Activated naive CD8-positive, alpha-beta T cell treated with anti-CD3 and anti-CD28 coated beads, Interleukin-2, amount 10 ng/mL, durations not matched to agents 7 days and 5 days (primary cell): ENCODE data around the gene FAM3C. TPM values are rescaled to one million over a fixed set of nuclear protein-coding genes. Genes with fewer than 3 reads are reported as not detected.
"Not testable (repeated sequence)": the region's sequence is repeated elsewhere in the genome, so short reads cannot be mapped to it uniquely, and the experiment has no call there.

ENCODE experiments used
- ATAC-seq: fragments of 150-1000 bp; cut with Tn5 transposase; one replicate; pipeline ENCODE4 v1.10.0; 2021; ENCODE audit warnings: low read depth, moderate library complexity
- POLR2A ChIA-PET: fragments of 350-600 bp; sonication (Branson Sonifier 250); formaldehyde crosslinking; loops from one replicate; lab custom pipeline; 2021; ENCODE audit warnings: antibody characterized with exemption; lab: Charles Lee
- DNase-seq: peaks from one replicate; pipeline ENCODE4 v3.0.0; 2021
- H3K27ac Mint-ChIP-seq: one replicate; pipeline ENCODE4 v1.8.0; 2022; ENCODE audit warnings: mild to moderate bottlenecking, mixed read lengths
- H3K27me3 Mint-ChIP-seq: one replicate; pipeline ENCODE4 v1.8.0; 2022; ENCODE audit warnings: mild to moderate bottlenecking, moderate library complexity, mixed read lengths
- H3K36me3 Mint-ChIP-seq: one replicate; pipeline ENCODE4 v1.8.0; 2021; ENCODE audit warnings: mild to moderate bottlenecking, mixed read lengths
- H3K4me1 Mint-ChIP-seq: one replicate; pipeline ENCODE4 v1.8.0; 2021; ENCODE audit warnings: mixed read lengths
- H3K4me3 Mint-ChIP-seq: one replicate; pipeline ENCODE4 v1.8.0; 2022; ENCODE audit warnings: mild to moderate bottlenecking, moderate library complexity, mixed read lengths
- H3K9me3 Mint-ChIP-seq: one replicate; pipeline ENCODE4 v1.8.0; 2021; ENCODE audit warnings: mixed read lengths
- total RNA-seq, 2 experiments: library from RNA; stranded (reverse); gene quantifications; one replicate each; pipeline ENCODE4 v1.2.3, GENCODE V29; 2021

FAM3C gene
- total RNA-seq, 2 experiments from 2014 or later: 21.4 to 21.8 TPM

DNA sequence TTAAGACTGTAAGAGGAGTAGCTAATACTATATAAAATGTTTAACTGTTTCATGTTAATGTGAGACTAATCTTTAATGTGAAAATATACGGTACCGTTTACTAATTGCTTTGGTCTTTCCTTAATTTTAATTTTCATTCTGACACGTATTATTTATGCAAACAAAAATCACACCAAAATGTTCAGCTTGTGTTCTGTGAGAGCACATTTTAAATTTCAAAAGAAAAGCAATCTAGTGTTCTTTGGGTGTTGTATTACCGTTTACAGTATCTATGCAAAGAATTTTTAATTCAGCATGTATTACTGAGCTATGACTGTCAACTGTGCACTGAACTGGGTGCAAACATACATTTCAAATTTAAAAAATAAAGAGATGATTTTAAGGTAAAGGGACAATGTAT, 65.1 kb downstream of the FAM3C start:
- Mint-ChIP-seq H3K27me3 (peaks cover 70% of the 10 kb centered on the region), H3K4me3 (no peak overlapping the region), H3K9me3 (no peaks in the 10 kb centered on the region), H3K4me1 (peaks cover 10% of the 10 kb centered on the region), H3K36me3 (no peaks in the 10 kb centered on the region), H3K27ac (no peak overlapping the region)
- POLR2A ChIA-PET: no interaction called here
- DNase-seq (no peak), ATAC-seq (no peak)

DNA sequence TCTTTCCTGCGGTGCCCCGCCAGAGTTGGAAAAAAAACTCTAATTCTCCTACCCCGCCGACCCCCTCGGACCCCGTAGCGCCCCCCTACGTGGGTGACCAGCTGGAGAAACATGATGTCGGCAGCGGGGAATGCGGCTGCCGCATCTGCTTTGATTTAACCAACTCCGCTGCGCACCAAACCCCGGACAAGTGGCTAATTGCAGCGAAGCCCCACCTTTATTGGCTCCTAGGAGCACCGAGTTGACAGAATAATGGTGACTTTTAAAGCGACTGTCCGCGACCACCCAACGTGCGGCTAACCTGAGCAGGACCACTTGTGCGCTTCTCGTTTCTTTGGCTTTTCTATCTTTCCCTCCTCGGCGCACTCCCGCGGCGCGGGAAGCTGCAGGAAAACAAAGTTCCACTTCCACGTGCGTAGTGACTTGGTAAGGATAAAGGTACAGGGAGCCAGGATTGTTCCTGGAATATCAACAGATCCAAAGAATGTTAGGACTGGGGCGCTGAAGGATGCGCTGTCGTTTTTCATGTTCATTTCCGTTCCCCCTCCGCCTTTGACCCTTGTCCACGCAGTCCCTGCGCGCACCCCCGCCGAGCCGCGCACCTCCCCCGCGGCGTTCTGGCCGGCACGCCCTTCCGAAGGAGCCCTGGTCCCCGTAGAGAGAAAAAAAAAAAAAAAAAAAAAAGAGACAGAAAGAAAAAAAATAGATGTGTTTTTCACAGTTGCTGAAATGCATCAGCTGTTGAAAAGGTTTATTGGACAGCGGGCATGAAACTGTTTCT, 65.9 kb downstream of the FAM3C start:
- POLR2A ChIA-PET: no interaction called here
- H3K4me1 Mint-ChIP-seq: peaks cover 10% of the 10 kb centered on the region
- peaks cover 69% of the 10 kb centered on the region for H3K27me3 Mint-ChIP-seq
- no peaks in the 10 kb centered on the region for H3K36me3 Mint-ChIP-seq
- DNase-seq: no peak
- no peak overlapping the region for H3K27ac Mint-ChIP-seq
- peak overlapping the region; percentile 61 for H3K4me3 Mint-ChIP-seq
- ATAC-seq: peak; percentile 39
- no peaks in the 10 kb centered on the region for H3K9me3 Mint-ChIP-seq

DNA sequence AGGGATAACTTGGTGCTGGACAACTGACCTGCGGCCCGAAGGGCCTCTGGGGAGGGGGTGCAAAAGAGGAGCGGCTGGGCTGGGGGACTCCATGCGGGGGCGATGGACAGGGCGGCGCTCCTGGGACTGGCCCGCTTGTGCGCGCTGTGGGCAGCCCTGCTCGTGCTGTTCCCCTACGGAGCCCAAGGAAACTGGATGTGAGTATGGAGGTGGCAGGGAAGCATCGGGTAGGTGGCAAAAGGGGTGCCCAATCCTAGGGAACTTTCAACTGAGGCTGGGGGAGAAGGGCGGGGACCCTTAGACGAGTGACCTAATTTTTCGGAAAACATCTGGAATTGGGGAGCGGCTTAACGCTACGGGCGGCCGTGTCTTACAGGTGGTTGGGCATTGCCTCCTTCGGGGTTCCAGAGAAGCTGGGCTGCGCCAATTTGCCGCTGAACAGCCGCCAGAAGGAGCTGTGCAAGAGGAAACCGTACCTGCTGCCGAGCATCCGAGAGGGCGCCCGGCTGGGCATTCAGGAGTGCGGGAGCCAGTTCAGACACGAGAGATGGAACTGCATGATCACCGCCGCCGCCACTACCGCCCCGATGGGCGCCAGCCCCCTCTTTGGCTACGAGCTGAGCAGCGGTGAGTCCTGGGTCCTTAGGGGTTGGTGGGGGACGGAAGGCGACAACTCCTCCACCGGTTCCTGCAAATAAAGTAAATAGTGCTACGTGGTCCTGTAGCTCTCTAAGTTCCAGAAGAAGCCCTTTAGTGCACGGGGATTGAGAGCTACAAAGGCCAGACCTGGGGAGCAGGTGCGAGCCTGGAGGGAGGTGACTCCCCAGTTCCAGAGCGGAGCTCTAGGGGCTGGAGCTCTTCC, 66.7 kb downstream of the FAM3C start:
- peaks cover 10% of the 10 kb centered on the region for H3K4me1 Mint-ChIP-seq
- POLR2A ChIA-PET: no interaction called here
- peak overlapping the region; percentile 61 for H3K4me3 Mint-ChIP-seq
- no peak overlapping the region for H3K27ac Mint-ChIP-seq
- H3K27me3 Mint-ChIP-seq: peaks cover 67% of the 10 kb centered on the region
- ATAC-seq: peak; percentile 58
- H3K9me3 Mint-ChIP-seq: no peaks in the 10 kb centered on the region
- no peaks in the 10 kb centered on the region for H3K36me3 Mint-ChIP-seq
- peak; percentile 40 for DNase-seq

DNA sequence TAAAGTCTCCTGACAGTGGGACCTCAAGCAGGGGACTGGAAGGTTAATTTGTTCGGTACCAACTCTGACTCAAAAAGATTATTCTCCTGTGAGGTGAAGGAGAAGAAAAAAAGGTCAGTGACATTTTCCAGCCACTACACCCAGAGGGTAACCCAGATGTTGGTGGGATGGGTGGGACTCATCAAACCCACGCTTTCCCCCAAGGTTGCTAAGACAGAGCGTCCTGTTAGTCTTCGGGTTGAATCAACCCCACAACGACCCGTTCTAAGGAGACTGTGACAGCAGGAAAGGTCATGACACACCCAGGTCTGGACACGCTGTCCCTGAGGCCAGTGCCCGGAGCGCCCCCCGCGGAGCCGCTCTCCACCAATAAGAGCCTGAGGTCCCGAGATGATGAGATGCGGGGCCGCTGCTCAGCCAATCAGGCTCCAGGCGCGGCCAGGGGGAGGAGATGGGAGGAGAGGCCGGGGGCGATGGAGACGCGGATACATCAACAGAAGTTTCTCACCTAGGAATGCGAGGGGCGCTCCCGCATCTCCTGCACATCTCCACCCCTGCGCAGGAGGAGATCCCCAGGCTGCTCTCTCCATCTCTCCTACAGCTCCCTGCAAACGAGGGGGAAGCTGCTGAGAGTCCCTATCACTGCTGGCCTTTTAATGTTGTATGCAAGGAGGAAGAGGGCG, 67.5 kb downstream of the FAM3C start, which contains the start of gene WNT16:
WNT16 (plus strand) TSS at position 493 of the 683 bp plus-strand sequence. CDS start 293 bp downstream, outside the sequence.
- Mint-ChIP-seq H3K4me1 (peaks cover 10% of the 10 kb centered on the region), H3K4me3 (peak within 1 kb of the TSS; percentile 61), H3K27me3 (peaks cover 69% of the 10 kb centered on the region), H3K36me3 (no peaks in the 10 kb centered on the region), H3K9me3 (no peaks in the 10 kb centered on the region), H3K27ac (no peak within 1 kb of the TSS)
- POLR2A ChIA-PET: no interaction called here
- DNase-seq: no peak
- no peak for ATAC-seq

DNA sequence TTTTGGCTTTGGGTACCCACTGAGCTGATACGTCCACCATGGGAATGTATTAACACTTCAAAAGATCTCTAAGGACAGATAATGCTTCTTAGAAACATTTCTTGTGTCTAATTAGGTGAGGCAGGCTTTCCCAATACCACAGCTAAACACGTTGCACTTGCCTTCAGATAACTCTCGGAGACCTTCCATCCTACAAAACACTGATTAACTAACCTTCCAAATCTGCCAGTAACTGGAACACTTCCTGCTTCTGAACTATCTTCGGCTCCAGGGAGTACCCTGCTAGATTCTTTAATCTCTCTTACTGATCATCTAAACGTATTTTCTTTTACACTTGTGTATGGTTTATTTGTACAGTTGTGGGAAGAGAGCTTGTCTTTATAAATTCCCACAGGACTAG, 68.4 kb downstream of the FAM3C start:
- POLR2A ChIA-PET: no interaction called here

DNA sequence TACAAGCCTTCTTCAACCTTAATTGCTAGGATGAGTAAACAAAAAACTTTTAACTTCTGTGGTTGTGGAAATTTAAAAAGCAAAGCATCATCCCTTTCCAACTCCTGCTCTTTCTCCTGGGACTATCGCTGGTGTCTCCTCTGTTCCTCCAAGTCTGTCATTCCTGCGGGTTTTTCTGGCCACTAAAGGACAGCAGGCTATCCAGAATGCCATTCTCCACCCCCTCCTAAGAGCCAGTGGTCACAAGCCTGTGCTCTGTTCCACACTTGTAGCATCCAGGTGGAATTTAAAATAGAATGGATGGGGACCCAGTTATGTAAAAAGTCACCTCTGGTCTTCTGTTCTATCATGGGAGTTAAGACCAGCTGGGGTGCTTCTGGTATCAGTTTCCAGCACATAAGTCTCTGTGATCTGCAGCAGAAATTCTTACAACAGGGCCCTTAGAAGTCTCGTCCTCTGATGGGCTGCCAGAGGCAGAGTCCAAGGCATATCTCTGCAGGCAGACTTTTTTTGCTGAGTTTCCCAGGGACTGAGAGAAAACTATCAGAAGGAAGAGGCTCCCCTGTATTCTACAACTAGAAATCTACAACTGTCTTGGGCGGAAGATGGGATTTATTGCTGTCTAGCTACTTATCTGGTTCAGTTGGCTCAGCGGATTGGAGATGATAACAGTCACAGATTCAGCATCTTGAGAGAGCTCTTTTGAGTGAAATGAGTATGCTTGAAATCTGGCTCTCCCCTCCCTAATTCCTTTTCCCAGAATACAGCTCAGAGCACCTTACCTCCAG, 72.4 kb downstream of the FAM3C start:
- Mint-ChIP-seq H3K4me1 (no peaks in the 10 kb centered on the region), H3K27me3 (peaks cover 36% of the 10 kb centered on the region), H3K9me3 (no peaks in the 10 kb centered on the region), H3K27ac (no peak overlapping the region), H3K4me3 (no peak overlapping the region), H3K36me3 (no peaks in the 10 kb centered on the region)
- no peak for DNase-seq
- ATAC-seq: no peak
- POLR2A ChIA-PET: no interaction called here

More for the DNA sequence above, 68.4 kb downstream of the FAM3C start:
- peaks cover 10% of the 10 kb centered on the region for H3K4me1 Mint-ChIP-seq
- ATAC-seq (no peak), DNase-seq (no peak)
- H3K27me3 Mint-ChIP-seq: peaks cover 72% of the 10 kb centered on the region
- H3K4me3 Mint-ChIP-seq: no peak overlapping the region
- H3K27ac Mint-ChIP-seq: no peak overlapping the region
- no peaks in the 10 kb centered on the region for H3K9me3 Mint-ChIP-seq
- H3K36me3 Mint-ChIP-seq: no peaks in the 10 kb centered on the region

DNA sequence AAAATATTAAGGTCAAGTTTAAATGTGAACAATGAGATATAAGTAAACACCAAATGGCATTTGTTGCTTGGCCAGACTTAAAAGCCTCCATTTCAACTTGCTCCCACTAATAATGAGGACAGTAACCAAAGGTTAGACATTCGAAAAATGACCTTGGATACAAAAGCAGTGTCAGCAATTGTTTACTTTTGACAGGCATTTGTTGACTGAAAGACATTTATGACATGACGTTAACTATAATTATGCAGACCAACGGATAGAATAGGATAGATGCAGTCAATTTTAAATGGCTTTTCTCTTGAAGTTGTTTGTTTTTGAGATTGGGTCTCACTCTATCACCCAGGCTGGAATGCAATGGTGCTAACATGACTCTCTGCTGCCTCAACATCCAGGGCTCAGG, 73.6 kb downstream of the FAM3C start:
- DNase-seq: no peak
- no peak for ATAC-seq
- POLR2A ChIA-PET: no interaction called here
- Mint-ChIP-seq H3K9me3 (no peaks in the 10 kb centered on the region), H3K27me3 (peaks cover 23% of the 10 kb centered on the region), H3K36me3 (no peaks in the 10 kb centered on the region), H3K4me3 (no peak overlapping the region), H3K27ac (no peak overlapping the region), H3K4me1 (no peaks in the 10 kb centered on the region)

DNA sequence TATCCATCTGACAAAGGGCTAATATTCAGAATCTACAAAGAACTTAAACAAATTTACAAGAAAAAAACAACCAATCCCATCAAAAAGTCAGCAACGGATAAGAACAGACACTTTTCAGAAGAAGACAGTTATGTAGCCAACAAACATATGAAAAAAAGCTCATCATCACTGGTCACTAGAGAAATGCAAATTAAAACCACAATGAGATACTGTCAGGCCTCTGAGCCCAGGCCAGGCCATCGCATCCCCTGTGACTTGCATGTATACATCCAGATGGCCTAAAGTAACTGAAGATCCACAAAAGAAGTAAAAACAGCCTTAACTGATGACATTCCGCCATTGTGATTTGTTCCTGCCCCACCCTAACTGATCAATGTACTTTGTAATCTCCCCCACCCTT, 80.9 kb downstream of the FAM3C start:
- H3K4me1 Mint-ChIP-seq, ATAC-seq, H3K4me3 Mint-ChIP-seq, DNase-seq, H3K9me3 Mint-ChIP-seq, H3K27me3 Mint-ChIP-seq, H3K27ac Mint-ChIP-seq, POLR2A ChIA-PET, H3K36me3 Mint-ChIP-seq: not testable (repeated sequence)

DNA sequence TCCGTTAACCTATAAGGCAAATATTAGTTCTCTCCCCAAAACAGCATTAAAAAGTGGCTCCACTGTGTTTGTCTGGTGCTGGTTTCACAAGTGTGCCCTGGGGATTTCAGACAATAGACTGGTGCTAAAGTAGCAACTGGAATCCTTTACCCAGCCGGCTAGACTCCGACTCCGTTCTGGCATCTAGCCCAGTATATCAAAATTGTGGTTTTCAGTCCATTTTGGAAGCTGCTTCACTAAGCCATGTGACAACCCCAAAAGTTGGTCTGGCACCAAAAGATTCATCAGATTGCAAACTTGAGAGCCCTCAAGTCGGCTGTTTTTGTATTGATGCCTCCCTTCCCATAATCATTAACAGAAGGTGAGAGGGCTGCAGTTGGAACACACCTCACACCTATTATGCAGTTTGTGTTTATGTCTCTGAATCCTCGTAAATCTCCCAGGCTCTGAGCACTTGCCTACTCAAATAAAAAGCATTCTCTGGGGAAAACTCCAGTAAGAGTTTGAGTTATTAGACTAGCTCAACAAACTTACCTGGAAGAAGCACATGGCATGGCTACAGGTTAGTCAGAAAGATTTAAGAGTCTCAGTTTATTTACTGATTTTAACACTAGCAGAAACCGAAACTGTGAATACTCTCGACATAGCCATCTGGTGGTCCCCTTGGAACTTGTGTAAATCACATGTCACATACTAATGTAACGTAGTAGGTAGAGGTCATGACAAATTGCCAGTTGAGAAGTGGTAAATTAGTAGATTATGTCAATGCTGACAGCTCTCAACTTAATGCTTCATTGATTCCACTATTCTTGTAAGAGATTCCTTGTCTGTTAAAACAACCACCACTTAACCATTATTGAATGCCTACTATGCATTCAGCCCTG, 82.1 kb downstream of the FAM3C start:
- POLR2A ChIA-PET: no interaction called here
- H3K27ac Mint-ChIP-seq: no peak overlapping the region
- peaks cover 8% of the 10 kb centered on the region for H3K27me3 Mint-ChIP-seq
- no peak overlapping the region for H3K4me3 Mint-ChIP-seq
- no peaks in the 10 kb centered on the region for H3K4me1 Mint-ChIP-seq
- ATAC-seq (no peak), DNase-seq (no peak)
- no peaks in the 10 kb centered on the region for H3K36me3 Mint-ChIP-seq
- no peaks in the 10 kb centered on the region for H3K9me3 Mint-ChIP-seq

DNA sequence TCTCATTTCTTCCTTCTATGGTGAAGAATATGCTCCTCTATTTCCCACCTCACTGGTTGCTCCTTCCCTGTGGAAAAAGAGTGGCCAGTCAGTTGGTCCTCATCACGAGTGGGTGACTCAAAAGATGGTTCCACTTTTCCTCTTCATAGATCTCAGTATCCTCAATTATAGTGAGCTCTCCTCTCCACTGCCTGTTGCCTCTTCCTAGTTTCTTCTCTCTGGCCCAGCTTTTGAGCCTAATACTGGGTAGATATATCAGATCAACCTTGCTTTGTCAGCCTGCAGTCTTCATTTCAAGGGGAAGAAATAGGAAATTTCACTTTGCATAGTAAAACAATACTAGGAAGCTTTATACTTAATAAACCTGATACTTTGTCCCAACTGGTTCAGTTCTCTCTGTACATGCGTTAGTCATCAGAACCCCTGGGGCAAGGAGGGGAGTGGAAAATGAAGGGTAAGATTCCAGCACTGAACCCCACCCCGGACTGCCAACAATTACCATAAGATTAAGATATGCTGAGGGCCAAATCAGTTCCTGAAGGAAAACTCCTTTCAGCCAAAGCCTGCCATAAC, 82.8 kb downstream of the FAM3C start:
- Mint-ChIP-seq H3K27me3 (peaks cover 8% of the 10 kb centered on the region), H3K27ac (no peak overlapping the region), H3K4me3 (no peak overlapping the region), H3K4me1 (no peaks in the 10 kb centered on the region), H3K36me3 (no peaks in the 10 kb centered on the region), H3K9me3 (no peaks in the 10 kb centered on the region)
- POLR2A ChIA-PET: no interaction called here
- DNase-seq (no peak), ATAC-seq (no peak)

DNA sequence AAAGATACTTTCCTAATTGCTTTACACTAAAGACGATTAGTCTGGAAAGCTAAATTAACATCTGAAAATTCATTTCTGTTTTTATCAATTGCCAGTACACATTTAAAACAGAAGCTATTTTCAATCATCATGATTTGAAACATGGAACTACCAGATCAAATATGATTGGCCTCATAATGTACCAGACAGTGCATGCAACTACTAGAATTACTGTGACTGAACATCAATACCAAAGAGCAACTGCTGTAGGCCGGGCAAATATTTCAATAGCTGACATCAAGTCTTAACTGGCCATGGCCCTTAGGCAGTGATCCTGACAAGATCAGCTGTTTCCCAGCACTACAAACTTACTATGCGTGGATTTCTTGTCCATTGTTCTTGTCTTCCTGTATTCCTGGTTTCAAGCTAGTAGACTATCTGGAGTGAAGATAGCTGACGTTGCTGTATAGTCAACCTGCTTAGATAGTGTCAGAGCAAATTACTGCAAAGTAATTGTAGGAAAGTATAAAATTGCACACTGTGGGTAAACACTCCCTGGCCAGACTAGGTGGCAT, 89.0 kb downstream of the FAM3C start:
- peaks cover 11% of the 10 kb centered on the region for H3K27me3 Mint-ChIP-seq
- POLR2A ChIA-PET: no interaction called here
- H3K27ac Mint-ChIP-seq: no peak overlapping the region
- H3K4me1 Mint-ChIP-seq: no peaks in the 10 kb centered on the region
- no peak overlapping the region for H3K4me3 Mint-ChIP-seq
- H3K9me3 Mint-ChIP-seq: no peaks in the 10 kb centered on the region
- ATAC-seq (no peak), DNase-seq (no peak)
- no peaks in the 10 kb centered on the region for H3K36me3 Mint-ChIP-seq

DNA sequence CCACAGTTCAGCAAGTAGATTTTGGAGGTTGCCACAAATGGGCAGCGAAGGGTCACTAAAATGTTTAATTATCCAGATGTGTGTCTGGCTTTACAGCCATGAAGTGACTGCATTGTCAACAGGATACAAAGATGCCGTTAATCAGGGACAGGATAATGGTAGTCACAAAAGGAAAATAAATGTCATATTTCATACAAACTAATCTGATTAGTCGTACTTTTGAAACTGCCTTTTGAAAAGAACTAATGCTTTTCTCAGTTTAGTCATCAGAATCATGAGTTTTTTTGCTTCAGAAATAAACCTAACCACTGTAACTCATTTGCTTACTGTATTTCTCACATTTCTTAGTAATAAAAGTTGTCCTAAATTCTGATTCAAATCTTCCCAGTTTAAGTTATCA, 89.5 kb downstream of the FAM3C start:
- H3K4me1 Mint-ChIP-seq: no peaks in the 10 kb centered on the region
- POLR2A ChIA-PET: no interaction called here
- H3K27ac Mint-ChIP-seq: no peak overlapping the region
- no peaks in the 10 kb centered on the region for H3K36me3 Mint-ChIP-seq
- H3K4me3 Mint-ChIP-seq: no peak overlapping the region
- no peaks in the 10 kb centered on the region for H3K9me3 Mint-ChIP-seq
- peaks cover 9% of the 10 kb centered on the region for H3K27me3 Mint-ChIP-seq
- ATAC-seq: no peak
- no peak for DNase-seq
